IPS-NIHi7 (cell line): ENCODE measurements around the gene FTSJ1.
"Not testable (repeated sequence)": the region's sequence is repeated elsewhere in the genome, so short reads cannot be mapped to it uniquely, and the experiment has no call there.

Experiments
- DNase-seq: peaks from one replicate; pipeline ENCODE4 v3.0.0; 2012; ENCODE audit warnings: mixed read lengths; ENCODE audit errors: extremely low spot score

FTSJ1 gene, protein sequence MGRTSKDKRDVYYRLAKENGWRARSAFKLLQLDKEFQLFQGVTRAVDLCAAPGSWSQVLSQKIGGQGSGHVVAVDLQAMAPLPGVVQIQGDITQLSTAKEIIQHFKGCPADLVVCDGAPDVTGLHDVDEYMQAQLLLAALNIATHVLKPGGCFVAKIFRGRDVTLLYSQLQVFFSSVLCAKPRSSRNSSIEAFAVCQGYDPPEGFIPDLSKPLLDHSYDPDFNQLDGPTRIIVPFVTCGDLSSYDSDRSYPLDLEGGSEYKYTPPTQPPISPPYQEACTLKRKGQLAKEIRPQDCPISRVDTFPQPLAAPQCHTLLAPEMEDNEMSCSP

GRCh38 chrX:48475774-48476577 is at the start of gene FTSJ1:
FTSJ1 (plus strand) TSS chrX:48476199; CDS start chrX:48478048, 1,849 bp downstream.
- peak; percentile 63 for DNase-seq

- not testable (repeated sequence) for DNase-seq
Observed at GRCh38 chrX:48427027-48427716, 48.8 kb upstream of the FTSJ1 start.

DNA sequence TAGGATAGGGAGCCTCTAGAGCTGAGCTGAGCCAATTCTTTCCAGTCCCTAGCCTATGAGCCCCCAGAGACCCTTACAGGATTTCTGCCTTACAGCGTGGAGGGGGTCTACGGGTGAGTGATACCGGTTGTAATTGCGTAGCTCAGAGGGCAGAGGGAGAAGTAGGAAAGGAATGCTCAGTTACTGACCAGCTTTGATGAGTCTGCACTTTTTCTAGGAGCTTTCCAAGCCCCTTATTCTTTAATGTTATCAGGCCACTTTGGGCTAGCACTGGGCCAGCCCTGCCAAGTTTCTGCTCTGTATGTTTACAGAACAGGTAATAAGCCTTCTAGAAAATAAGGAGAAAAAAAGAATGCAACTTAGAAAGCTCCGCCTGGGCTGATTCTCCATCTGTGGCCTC is 46.4 kb upstream of the FTSJ1 start:
- DNase-seq, result peak; percentile 8

DNA sequence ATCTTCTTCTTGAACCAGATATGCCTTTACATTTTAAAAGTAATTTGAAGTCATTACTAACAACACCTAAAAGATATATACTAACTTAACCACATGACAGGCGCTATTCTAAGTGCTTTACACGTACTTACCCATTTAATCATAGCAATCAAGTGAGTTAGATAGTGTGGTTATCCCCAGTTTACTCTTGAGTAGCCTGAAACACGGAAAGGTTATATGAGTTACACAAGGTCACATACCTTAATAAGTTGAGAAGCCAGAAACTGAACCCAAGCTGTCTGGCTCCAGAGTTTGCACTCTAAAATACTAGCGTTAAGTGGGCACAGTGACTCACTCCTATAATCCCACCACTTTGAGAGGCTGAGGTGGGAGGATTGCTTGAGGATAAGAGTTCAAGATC is 45.8 kb upstream of the FTSJ1 start:
- DNase-seq, result not testable (repeated sequence)

- not testable (repeated sequence) for DNase-seq
Observed at GRCh38 chrX:48433713-48434112, 42.3 kb upstream of the FTSJ1 start.

- DNase-seq, result not testable (repeated sequence)
Observed at GRCh38 chrX:48447201-48447600, 28.8 kb upstream of the FTSJ1 start.

GRCh38 chrX:48450076-48450475 is 25.9 kb upstream of the FTSJ1 start:
- no peak for DNase-seq

- no peak for DNase-seq
Observed at GRCh38 chrX:48451708-48452107, 24.3 kb upstream of the FTSJ1 start.

DNA sequence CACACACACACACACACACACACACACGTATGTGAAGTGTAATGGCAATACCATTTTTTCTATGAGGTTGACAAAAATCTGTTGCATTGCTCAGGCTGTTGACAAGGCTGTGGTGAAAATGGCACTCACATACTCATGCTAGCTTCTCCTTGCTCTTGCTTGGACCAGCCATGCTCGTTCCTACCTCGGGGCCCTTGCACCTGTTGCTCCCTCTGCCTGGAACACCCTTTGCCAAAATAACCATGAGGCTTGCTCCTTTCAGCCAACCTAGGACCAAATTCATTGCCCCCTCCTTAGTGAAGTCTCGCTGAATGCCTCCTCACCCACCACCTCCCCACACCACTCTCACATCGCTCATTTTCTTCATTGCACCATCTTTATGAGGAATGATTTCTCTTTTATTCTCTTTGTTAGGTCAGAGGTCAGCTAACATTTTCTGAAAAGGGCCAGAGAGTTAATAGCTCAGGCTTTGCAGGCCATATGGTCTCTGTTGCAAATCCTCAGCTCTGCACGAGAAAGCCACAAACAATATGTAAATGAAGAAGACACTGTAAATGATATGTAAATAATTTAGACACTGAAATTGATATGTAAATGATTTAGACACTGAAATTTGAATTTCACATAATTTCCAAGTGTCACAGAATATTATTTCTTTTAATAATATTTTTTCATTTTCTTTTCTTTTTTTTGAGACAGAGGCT is 19.2 kb upstream of the FTSJ1 start:
- DNase-seq, result no peak

GRCh38 chrX:48458711-48459110 is 17.3 kb upstream of the FTSJ1 start:
- no peak for DNase-seq

DNA sequence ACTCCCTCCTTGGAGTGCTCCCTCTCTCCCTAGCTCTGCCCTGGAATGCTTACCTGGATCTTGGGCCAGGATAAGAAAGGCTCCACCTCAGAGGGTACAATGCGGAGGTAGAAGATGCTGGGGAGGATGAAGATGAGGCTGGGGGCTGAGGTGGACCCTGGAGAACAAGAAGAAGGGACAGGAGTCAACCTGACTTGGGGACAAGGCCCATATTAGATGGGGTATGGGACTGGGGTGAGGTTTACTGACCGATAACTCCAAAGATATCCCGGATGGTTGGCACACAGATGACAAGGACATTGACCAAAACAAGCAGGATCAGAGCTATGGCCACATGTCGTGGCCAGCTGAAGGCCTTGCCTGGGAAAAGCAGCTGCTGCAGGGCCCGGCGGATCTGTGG is 16.5 kb upstream of the FTSJ1 start:
- no peak for DNase-seq

GRCh38 chrX:48460031-48460430 is 16.0 kb upstream of the FTSJ1 start:
- DNase-seq, result no peak

GRCh38 chrX:48460606-48461005 is 15.4 kb upstream of the FTSJ1 start:
- DNase-seq, result no peak

- DNase-seq, result no peak
Observed at GRCh38 chrX:48461830-48462229, 14.2 kb upstream of the FTSJ1 start.

DNA sequence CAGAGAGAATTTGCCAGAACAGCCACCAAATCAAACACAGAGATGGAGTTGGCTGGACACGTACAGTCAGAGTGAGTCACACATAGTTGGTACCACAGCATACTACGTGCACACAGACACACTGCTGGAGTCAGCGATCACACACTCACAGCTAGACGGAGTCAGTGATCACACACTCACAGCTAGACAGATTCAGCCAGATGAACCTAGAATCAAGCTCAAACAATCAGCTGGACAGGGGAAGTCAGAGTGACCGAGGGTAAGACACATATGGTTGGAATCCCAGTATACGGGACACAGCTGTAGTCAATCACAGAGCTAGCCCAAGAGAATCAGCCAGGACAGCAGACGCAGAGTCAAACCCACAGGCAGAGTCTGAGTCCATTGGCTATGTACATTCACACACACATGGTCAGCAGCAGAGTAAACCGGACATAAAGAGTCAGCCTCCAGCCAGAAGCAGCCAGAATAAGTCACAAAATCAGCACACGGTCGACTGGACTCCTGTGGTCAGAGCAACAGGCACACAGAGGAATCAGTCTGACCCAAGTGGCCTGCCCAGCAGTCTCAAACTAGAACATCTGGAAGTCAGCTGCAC is 10.6 kb upstream of the FTSJ1 start:
- DNase-seq, result no peak

GRCh38 chrX:48466696-48467095 is 9.3 kb upstream of the FTSJ1 start:
- DNase-seq, result peak; percentile 58

DNA sequence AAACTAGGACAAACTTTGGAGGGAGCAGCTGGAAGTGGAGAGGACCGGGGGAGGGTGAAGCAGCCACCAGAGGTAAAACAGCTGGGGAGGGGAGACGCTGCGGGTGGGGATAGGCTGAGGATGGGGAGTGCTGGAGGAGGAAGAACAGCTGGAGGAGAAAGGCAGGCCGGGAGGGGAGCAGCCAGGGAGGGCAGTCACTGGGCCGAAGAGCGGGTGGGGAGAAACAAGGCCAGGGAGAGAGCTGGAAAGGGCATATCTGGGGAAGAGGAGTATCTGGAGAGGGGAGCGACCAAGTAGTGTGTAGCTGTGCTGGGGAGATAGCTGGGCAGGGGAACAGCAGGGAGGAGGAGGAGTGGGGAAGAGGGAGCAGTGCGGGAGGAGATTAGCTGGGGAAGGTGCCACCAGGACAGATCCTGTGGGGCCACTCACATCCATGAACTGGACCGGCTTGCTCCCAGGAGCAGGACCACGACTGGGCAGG is 8.7 kb upstream of the FTSJ1 start:
- DNase-seq, result no peak

- DNase-seq, result no peak
Observed at GRCh38 chrX:48468247-48468671, 7.7 kb upstream of the FTSJ1 start.

- peak; percentile 36 for DNase-seq
Observed at GRCh38 chrX:48468693-48469691, 7.0 kb upstream of the FTSJ1 start.
